MCF 10A (cell line): ENCODE data around the gene FAAP24. TPM values are rescaled to one million over a fixed set of nuclear protein-coding genes. Genes with fewer than 3 reads are reported as not detected.
"Not testable (repeated sequence)": the region's sequence is repeated elsewhere in the genome, so short reads cannot be mapped to it uniquely, and the experiment has no call there.

ENCODE experiments used
- BruUV-seq: library from RNA; stranded (reverse); fragments of 400-500 nt; replicated peaks from 2 replicates; lab custom pipeline; 2021; lab: Mats Ljungman, UMichigan
- CTCF ChIA-PET: fragments of 300-600 bp; sonication (Branson Sonifier 250); formaldehyde crosslinking; extraction: SDS; loops from one replicate; lab custom pipeline; 2021; ENCODE audit warnings: antibody characterized with exemption, inconsistent platforms; lab: Yijun Ruan, JAX
- POLR2A ChIA-PET: fragments of 300-600, 350-650 bp; sonication (Branson Sonifier 250); formaldehyde crosslinking; extraction: SDS; loops from one replicate; lab custom pipeline; 2020; ENCODE audit warnings: antibody characterized with exemption, inconsistent platforms; lab: Yijun Ruan, JAX
- DNase-seq: peaks from one replicate; pipeline ENCODE4 v3.0.0-alpha.2; 2018; ENCODE audit not compliant: unreplicated experiment
- H3K27ac Mint-ChIP-seq: one replicate; pipeline ENCODE4 v1.8.0; 2022; ENCODE audit warnings: mild to moderate bottlenecking, low read depth, mixed read lengths; ENCODE audit not compliant: unreplicated experiment
- H3K27me3 Mint-ChIP-seq: one replicate; pipeline ENCODE4 v1.8.0; 2022; ENCODE audit warnings: mixed read lengths; ENCODE audit not compliant: insufficient read depth, unreplicated experiment
- H3K36me3 Mint-ChIP-seq: one replicate; pipeline ENCODE4 v1.8.0; 2022; ENCODE audit warnings: mild to moderate bottlenecking, moderate library complexity, mixed read lengths; ENCODE audit not compliant: insufficient read depth, unreplicated experiment
- H3K4me1 Mint-ChIP-seq: one replicate; pipeline ENCODE4 v1.8.0; 2022; ENCODE audit warnings: mixed read lengths; ENCODE audit not compliant: insufficient read depth, unreplicated experiment
- H3K4me3 Mint-ChIP-seq: one replicate; pipeline ENCODE4 v1.8.0; 2022; ENCODE audit warnings: mild to moderate bottlenecking, moderate library complexity, mixed read lengths; ENCODE audit not compliant: unreplicated experiment
- H3K9me3 Mint-ChIP-seq: one replicate; pipeline ENCODE4 v1.8.0; 2022; ENCODE audit warnings: mixed read lengths; ENCODE audit not compliant: unreplicated experiment
- CTCF ChIP-seq: fragments of 200-600 bp; IDR thresholded peaks from one replicate; pipeline ENCODE4 v1.8.0; 2022; ENCODE audit warnings: antibody characterized with exemption, mild to moderate bottlenecking; ENCODE audit not compliant: unreplicated experiment
- intact Hi-C: fragments of 100-400 bp; cut with micrococcal nuclease; formaldehyde crosslinking; loops from 2 replicates; pipeline ENCODE4 v1.14.1; 2022
- total RNA-seq: library from RNA; stranded (reverse); gene quantifications from 2 replicates; pipeline ENCODE4 v1.2.3, GENCODE V29; 2022

Gene FAAP24
- total RNA-seq, 1 experiment from 2014 or later, result 4.1 TPM

DNA sequence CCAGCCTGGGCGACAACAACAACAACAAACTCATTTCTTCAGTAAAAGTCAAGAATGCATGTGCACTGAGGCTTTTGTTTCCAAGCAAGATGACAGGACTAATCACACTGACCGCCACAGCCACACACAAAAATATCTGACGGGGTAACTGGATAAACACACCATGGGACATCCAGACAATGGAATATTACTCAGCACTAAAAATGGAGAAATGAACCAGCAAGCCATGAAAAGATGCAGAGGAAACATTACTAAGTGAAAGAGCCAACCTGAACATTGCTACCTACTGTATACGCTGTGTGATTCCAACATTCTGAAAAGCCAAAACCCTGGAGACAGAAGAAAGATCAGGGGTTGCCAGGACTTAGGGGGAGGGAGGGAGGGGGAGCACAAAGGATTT is 36.7 kb downstream of the FAAP24 start:
- Mint-ChIP-seq H3K36me3 (peaks cover 41% of the 10 kb centered on the region), H3K4me1 (no peaks in the 10 kb centered on the region), H3K9me3 (no peaks in the 10 kb centered on the region), H3K27me3 (no peaks in the 10 kb centered on the region), H3K27ac (no peak overlapping the region), H3K4me3 (no peak overlapping the region)
- no peak for DNase-seq
- no peak for TF ChIP-seq CTCF
- POLR2A ChIA-PET, result no interaction called here
- intact Hi-C loops, result no loop called here
- CTCF ChIA-PET, result interaction anchor here (0.6 kb wide), 1 partner anchor 90 kb away, joined by 3 read pairs; no protein-coding TSS in a partner anchor
- BruUV-seq, result no TSS peak

DNA sequence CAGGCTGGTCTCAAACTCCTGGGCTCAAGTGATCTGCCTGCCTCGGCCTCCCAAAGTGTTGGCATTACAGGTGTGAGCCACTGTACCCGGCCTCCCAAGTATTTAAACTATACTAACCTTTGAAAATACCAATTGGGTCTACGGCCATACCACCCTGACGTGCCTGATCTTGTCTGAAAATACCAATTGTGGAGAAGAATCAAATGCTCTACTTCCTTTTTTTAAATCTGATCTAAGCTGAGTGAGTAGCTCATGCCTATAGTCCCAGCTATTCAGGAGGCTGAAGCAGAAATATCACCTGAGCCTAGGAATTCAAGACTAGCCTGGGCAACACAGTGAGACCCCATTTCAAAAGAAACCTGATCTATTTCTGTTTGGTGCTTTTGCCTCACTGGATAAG is 38.8 kb downstream of the FAAP24 start:
- H3K4me1 Mint-ChIP-seq, H3K27me3 Mint-ChIP-seq, DNase-seq, H3K9me3 Mint-ChIP-seq, POLR2A ChIA-PET, BruUV-seq, intact Hi-C loops, H3K4me3 Mint-ChIP-seq, H3K27ac Mint-ChIP-seq, CTCF ChIA-PET: not testable (repeated sequence)
- peaks cover 34% of the 10 kb centered on the region for H3K36me3 Mint-ChIP-seq

GRCh38 chr19:33022472-33023116 is 50.6 kb downstream of the FAAP24 start:
- Mint-ChIP-seq H3K4me3 (no peak overlapping the region), H3K36me3 (peaks cover 10% of the 10 kb centered on the region), H3K4me1 (no peaks in the 10 kb centered on the region), H3K27ac (no peak overlapping the region), H3K9me3 (no peaks in the 10 kb centered on the region), H3K27me3 (no peaks in the 10 kb centered on the region)
- TF ChIP-seq CTCF, result no peak
- CTCF ChIA-PET, result interaction anchor here (0.6 to 0.8 kb wide), 3 partner anchors 46 to 958 kb away, joined by 3 read pairs; no protein-coding TSS in a partner anchor
- DNase-seq, result no peak
- BruUV-seq, result no TSS peak
- POLR2A ChIA-PET, result no interaction called here
- intact Hi-C loops, result no loop called here

GRCh38 chr19:33024398-33024797 is 52.4 kb downstream of the FAAP24 start:
- H3K27ac Mint-ChIP-seq, result peak overlapping the region; percentile 31
- H3K4me3 Mint-ChIP-seq, result no peak overlapping the region
- no peaks in the 10 kb centered on the region for H3K27me3 Mint-ChIP-seq
- intact Hi-C loops, result no loop called here
- ChIA-PET CTCF (no interaction called here), POLR2A (no interaction called here)
- no peaks in the 10 kb centered on the region for H3K9me3 Mint-ChIP-seq
- no peak for DNase-seq
- peaks cover 6% of the 10 kb centered on the region for H3K36me3 Mint-ChIP-seq
- no TSS peak for BruUV-seq
- TF ChIP-seq CTCF, result no peak
- no peaks in the 10 kb centered on the region for H3K4me1 Mint-ChIP-seq

DNA sequence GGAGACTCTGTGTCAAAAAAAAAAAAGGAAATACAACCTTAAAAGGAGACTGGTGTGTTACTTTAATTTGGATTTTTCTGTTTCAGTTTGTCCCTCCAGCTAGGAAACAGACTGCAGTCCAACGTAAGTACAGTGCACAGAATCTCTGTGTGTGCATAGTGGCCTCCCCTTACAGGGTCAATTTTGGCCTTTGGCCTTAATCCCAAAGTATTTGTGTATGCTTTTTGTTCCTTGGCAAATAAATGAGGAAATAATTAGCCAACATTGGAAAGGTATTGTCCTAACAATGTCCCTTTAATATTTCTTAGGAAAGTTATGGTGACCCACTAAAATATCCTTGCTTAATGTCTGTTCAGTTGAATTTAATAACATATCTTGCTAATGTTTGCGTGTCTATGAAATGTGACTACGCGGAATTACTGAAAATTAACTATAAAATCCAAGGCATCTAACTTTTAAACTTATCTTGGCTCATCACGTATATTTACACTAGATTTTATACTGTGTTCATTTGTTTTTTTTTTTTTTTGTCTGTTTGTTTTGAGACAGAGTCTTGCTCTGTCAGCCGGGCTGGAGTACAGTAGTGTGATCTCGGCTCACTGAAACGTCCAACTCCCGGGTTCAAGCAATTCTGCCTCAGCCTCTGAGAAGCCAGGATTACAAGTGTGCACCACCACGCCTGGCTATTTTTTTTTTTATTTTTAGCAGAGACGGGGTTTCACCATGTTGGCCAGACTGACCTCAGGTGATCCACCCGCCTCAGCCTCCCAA is 53.6 kb downstream of the FAAP24 start:
- intact Hi-C loops, H3K4me1 Mint-ChIP-seq, POLR2A ChIA-PET, H3K4me3 Mint-ChIP-seq, H3K27me3 Mint-ChIP-seq, H3K27ac Mint-ChIP-seq, BruUV-seq, H3K36me3 Mint-ChIP-seq, CTCF ChIA-PET, DNase-seq, H3K9me3 Mint-ChIP-seq: not testable (repeated sequence)

- POLR2A ChIA-PET, result interaction anchor here (0.6 kb wide), 1 partner anchor 1255 kb away, joined by 3 read pairs; no protein-coding TSS in a partner anchor
- intact Hi-C loops, H3K9me3 Mint-ChIP-seq, H3K36me3 Mint-ChIP-seq, H3K4me3 Mint-ChIP-seq, BruUV-seq, DNase-seq, H3K27ac Mint-ChIP-seq, H3K4me1 Mint-ChIP-seq, CTCF ChIA-PET, H3K27me3 Mint-ChIP-seq: not testable (repeated sequence)
Observed at GRCh38 chr19:33026602-33027001, 54.6 kb downstream of the FAAP24 start.
